NCI-H748 (cell line): ENCODE measurements around the gene CACNA1C.

Experiments used
- DNase-seq: peaks from one replicate; lab custom pipeline; 2025; ENCODE audit not compliant: unreplicated experiment; lab: John Stamatoyannopoulos, UW

Gene CACNA1C

DNA sequence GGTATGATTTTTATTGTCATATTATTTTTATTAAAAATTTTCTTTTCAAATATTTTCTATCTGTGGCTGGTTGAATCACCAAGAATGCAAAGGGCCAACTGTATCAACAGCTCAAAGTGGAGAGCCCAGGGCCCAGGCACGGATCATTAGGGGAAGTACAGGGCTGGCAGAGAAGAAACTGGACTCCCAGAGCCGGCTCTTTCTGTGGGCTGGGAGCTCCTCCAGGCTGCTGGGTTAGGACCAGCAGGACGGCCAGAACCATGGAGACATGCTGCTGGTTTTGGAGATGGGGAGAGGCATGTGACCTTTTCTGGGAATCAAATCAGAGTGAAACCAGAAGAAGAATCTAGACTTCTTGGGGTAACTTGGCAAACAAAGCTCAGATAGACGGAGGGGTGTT is 220.5 kb downstream of the CACNA1C start:
- no peak for DNase-seq

DNA sequence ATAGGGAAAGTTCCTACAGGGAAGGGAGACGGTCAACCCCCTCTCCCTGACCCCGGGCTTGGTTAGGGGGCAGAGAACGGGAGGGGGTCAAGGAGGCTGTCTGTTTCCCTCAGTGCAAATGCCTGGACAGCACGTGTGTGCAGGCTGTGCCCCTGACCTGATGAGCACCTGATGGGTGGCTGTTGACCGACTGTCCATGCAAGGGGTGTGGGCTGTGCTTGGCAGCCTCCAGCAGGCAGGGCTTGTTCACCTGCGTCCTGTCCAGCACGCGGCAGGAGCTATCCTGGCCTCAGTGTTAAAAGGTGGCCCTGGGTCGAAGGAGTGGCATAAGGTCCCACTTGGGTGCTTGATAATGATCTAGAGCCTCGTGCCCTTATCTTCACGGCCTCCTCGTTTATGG is 221.0 kb downstream of the CACNA1C start:
- DNase-seq: no peak

DNA sequence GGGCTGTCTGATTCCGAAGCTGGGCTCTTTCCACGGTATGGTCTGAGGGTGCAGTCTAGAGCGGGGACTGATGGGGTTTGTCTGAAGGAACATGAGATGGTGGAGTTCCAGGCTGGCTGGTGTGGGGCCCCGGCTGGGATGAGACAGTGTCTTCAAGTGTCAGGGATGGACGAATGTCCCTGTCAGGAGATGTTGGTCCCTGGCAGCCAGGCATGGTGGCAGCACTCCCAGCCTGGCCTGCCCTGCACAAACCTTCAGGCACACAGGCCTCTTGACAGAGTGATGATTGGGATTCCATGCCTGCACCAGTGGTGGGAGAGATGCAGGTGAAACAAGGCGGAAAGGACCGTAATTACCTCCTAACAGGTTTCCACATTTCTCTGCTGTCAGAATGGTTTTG is 221.9 kb downstream of the CACNA1C start:
- no peak for DNase-seq

DNA sequence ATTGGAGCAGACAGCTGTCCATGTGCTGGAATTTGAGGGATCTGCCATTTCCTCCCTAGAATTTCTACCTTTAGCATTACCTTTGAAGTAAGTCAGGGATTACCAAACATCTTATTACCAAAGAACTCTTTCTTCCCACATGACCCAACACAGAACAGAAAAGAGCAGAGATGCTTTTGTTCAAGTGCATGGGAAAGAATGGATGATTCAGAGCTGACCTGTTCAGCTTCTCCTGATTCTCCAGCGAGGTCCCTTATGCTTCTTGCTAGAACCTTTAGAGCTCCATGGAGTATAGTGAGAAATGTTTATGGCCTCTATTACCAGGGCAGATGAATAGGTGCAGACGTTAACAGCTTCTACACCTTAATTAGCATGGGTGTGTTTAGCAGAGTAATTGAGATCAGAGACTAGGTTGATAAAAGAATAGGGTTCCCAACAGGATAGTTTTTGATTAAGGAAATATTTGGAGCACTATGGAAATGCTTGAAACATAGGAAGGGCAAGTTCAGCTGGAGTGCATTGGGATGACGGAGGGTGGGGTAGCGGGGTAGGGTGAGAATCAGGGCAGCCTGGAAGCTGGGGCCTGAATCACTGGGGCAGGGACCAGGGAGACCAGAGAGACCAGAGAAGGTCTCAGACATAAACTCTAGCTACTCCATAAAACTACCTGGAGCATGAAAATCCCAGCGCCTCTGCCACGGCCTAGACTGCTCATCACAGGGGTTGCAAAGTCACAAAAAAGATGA is 223.7 kb downstream of the CACNA1C start:
- no peak for DNase-seq

DNA sequence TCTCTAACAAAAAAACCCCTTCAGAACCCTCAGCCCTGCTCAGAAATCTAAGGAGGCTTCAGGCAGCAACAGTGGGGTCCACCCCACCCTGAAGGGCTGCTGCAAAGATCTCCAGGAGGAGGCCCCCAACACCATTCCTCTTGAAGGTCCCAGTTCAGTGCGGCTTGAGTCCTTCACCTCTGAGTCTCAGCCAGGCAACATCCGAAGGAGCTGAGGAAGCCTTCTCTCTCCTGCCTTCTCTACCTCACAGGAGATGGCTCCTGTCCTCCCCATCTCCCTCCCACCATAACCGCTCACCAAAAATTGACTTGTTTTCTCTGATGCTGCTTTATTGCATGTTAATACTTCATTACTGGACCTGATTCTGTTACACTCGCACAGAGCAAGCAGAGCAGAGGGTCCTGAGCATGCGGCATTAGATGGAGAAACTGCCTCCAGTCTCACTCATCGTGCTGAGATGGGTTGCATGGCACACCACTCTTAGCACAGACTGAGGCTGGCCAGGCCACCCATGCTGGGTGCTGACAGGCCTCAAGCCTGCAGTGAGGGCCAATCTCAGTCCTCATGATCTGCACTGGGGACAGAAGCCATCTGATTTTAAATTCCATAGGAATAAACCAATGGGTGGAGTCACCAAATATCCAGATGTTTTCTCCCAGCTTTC is 224.8 kb downstream of the CACNA1C start:
- DNase-seq: no peak

DNA sequence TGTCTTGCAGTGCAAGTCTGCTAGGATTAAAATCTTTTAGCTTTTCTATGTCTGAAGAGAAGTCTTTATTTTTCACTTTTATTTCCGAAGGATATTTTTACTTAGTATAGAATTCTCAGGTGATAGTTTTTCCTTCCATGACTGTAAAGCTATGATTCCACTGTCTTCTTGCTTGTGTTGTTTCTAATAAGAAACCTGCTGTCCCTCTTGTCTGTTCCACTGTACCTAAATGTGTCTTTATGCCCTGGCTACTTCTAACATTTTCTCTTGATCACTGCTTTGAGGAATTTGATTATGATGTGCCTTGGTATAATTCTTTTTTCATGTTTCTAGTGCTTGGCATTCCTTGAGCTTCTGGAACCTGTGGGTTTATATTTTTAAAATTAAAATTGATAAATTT is 228.7 kb downstream of the CACNA1C start:
- no peak for DNase-seq

DNA sequence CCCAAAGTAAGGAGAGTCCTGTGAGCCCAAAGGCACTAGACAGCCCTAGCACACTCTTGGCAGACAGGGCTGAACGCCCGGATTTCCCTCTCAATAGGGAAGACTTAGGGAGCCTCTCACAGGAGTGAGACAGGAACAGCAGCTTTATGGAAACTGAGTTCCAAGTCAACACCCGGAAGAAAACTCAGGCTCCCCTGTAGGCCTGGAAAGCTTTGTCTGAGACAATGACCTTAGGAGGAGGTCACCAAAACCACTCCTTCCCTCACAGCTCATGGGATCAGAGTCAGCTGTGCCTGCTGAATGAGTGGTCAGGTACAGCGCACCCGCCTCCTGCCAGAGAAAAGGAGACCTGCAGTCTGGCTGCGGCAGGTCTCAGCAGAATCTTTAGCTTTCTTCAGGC is 229.5 kb downstream of the CACNA1C start:
- DNase-seq: peak; percentile 10

DNA sequence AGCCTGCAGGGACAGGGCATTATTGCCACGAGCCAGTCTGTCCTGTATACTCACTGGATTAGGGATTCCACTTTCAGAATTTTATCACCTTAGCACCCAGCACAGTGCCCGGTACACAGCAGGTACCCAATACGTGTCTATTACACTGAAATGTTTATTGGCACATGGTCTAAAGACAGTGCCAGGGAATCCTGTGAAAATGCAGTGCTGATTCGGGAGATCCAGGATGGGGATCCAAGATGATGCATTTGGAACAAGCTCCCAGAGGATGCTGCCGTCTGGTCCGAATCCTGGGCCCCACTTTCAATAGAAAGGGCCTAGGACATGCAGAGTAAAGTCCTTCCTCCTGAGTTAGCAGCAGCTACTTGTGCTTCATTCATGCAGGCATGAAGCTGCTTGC is 230.7 kb downstream of the CACNA1C start:
- no peak for DNase-seq

DNA sequence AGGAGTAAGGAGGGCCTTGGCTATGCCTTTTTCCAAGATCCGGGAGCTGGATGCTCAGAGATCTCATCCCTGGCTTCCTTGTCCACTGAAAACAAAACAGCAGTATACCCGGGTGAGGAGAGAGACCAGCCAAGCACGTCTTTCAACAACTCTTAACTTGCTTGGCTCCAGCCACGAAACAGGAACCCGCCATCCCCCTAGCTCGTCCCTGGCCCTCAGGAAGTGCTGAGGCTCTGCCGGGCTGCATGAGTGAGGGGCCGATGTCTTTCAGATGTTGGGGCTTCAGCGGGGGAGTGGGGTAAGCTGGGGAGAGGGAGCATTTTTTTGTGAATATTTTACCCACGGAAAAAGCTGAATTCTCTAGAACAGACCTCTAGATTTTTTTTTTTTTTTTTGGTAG is 231.1 kb downstream of the CACNA1C start:
- no peak for DNase-seq

DNA sequence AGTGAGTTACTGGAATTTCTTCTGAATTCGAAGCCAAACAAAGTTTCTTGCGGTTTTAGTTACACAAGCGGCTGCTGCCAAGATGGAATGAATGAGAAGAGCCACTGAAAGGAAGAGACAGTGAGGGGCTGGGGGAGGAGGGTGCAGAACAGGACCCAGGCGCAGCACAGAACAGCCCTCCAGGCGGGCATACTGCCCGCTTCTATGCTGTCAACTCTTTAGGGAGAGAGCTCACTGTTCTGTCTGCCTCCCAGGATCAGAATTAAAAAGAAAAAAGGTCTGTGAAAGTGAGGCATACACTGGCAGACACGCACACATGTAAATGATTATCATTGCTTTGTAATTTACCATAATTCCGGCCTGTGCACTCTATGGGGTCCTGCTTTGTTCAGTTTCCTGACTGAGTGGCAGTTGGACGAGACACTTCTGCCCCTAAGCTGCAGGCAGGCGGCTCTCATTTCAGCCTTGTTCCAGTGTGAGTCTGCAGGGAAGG is 231.6 kb downstream of the CACNA1C start:
- peak; percentile 59 for DNase-seq

DNA sequence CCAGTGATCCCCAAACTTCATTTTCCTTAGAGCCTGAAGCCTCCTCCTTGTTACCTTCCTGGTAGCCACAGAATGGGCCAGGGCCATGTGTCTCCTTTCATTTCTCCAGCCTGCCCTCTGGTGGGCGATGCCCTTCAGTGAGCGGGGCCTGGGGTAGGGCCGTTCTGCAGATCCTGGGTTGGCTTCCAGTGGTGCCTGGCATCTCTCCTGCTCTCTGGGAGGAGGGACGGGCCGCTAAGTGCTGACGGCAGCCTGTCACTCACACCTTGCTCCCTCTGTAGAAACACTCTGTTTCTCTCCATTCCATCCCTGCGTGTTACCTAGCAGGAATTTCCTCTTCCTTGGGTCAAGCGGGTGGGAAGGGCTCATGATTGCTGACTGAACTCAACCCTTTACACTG is 232.1 kb downstream of the CACNA1C start:
- peak; percentile 71 for DNase-seq

DNA sequence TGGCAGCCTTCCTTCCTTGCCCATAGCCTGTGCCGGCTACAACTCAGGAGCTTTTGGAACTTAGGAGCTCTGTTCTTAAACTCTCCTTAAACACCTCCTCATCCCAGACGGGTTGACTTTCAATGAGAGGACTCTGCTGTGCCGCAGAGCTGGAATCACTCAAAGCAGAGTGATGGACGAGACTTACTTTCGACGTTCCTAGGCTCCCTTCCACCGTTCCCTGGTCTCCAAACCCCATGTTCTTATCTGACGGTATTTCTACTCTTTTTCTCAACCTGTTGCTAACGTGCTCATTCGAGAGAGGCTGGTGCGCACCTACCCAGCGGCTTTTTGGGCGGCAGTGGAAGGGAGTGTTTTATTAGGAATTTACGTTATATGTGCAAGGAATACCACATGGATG is 232.7 kb downstream of the CACNA1C start:
- no peak for DNase-seq

DNA sequence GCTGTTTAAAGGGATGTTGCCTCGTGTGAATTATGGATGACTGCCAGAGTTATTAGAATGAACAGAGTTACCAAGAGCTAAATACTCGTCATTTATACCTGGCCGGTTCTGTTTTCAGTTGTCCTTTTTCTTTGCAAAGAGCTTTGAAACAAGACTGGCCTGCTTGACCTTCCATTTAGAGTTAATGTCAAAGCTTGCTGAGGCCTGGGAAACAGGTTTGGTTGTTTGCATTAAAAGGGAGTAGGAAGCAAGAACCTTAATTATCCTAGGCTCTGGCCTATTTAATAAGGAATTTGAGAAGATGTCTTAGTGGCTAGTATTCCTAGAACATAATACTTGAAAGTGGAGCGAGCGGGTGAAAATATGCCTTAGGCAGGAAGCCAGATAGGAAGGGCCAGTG is 233.3 kb downstream of the CACNA1C start:
- DNase-seq: no peak

DNA sequence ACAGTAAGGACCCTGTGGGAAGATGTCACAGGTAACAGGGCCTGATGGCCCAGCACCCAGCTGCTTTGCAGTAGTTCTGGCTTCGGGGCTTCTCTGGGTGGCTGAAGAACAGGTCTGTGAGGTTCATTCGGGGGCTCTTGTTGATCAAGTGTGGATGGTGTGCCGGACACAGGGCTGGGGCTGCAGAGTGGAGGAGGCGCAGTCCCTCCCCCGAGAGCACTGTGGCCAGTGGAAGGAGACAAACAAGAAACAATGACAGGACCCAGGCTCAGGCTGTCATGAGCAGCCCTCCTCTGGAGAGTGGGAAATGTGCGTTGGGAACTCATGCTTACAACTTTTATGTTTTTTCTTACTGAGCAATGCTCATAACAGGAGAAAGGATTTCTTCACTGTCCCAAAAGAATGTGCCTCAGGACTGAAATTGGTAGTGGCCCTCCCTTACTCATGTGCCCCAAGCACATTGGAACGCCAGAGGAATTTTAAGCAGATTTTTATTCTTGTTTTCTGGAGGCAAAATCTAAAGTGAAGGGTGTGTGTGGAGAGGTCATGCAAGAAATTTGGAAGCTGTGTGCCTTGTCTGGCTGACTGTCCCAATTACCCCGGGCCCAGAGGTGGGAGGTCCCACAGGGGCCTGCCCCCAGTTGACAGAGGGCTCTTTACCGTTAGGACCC is 233.8 kb downstream of the CACNA1C start:
- no peak for DNase-seq

DNA sequence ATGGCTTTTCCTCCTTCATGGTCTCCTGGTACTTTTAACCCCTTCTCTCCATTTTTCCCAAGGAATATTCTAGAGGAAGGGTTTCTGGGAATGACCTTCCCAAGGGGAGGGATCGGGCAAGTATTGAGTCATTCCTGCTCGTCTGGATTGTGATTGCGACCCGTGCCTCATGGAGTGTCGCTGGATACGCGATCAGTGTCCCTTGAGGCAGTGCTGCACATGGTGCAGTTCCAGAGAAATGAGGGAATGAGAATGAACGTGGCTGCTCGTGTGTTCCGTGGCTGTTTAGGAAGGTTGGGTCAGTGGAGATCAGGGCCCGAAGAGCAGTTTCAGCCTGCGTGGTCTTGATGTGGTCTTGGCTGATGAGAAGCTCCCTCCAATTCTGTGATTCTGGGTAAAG is 234.4 kb downstream of the CACNA1C start:
- DNase-seq: no peak

DNA sequence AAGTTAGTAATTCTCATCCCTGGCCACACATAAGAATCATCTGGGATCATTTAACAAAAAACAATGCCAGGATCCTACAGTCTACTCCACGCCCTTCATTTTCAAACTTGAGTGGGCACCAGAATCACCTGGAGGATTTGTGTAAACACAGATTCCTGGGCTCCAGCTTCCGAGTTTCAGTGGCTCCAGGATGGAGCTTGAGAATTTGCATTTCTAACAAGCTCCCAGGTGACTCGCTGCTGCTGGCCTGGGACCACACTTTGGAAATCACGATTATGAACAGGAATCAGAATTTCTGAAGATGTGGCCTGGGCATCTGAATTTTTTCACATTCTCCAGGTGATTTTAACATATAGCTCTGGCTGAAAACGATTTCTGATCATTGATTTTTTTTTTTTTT is 234.8 kb downstream of the CACNA1C start:
- no peak for DNase-seq

DNA sequence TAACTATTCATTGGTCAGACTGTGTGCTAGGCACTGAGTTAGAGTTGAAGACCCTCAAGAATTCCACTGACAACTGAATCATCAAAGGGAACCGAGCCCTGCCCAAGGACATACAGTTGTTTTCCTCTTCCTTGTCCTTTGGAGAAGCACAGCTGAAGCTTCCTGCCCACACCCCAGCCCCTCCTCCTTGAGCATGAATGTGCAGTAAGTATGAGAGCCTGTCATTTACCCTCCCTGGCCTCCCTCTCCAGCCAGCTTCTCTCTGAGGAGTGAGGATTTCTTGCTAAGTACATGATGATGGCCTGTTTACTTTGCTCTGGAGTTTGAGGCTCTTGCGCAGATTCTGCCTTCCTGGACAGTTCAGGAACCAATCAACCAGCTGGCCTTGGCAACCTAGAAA is 235.2 kb downstream of the CACNA1C start:
- no peak for DNase-seq

DNA sequence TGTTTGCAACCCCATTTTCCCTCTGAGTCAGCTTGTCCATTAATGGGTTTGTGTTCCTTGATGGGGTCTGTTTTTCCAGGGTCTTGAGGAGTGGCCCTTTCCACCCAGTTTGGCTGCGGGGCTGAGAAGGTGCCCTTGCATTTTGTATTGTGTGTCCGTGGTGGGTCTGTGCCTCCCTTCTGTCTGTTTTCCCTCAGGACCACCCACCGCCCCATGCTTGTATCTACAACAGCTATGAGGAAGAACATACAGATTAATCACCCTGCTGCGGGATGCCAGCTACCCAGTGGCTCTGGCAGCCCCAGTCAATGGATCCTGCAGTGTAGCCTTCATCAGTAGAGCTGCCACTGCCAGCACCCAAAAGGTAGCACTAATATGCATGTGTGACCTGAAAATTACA is 235.7 kb downstream of the CACNA1C start:
- DNase-seq: no peak

DNA sequence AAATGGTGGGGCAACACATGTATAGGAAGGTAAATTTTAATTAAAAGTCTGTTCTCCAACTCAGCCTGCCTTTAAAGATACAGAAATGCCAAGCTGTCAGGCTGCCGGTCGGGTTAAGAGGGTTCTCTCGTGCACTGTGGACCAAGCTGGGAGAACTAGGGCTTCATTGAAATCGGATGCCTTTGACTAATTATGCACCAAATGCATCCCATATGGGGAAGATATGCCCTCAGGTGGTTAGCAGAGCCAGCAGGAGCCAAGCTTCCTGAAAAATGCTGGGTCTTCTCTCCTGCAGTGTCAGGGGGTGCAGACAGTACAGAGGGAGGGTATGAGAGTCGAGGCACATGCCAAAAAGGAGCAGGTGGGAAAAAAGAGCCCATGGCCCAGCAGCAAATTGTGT is 236.1 kb downstream of the CACNA1C start:
- no peak for DNase-seq

DNA sequence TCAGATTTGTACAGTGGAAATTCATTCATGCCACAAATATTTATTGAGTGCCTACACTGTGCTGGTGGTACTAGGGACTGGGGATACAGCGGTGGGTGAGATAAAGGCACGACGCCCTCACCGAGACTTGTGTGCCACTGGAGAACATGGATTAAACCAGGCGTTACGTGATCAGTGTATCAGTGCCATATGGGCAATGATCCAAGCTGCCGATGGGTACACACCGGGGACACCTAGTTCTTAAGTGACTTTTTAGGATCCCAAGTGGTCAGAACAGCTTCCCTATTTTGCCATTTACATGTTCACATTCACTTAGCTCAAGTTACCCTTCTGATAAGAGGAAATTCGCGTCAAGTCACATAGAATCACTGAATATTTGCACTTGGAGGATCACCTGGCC is 236.7 kb downstream of the CACNA1C start:
- no peak for DNase-seq

DNA sequence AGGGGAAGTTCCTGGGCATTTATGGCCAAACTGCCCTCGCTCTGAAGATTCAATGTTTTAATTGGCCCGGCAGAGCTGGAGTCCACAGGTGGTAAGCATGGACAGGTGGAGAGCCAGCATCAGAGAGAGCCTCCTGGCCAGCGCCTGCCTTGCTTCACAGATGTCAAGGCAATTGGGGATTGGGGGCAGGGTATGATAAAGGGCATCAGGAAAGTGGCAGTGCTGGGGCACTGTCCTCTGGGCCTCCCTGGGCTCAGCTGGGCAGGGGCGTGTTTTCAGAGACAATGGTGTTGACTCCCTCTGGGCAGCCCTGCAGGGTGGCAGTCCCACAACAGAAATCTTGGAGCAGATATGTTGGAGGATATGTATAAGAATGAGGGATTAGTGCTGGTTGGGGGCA is 237.3 kb downstream of the CACNA1C start:
- no peak for DNase-seq

DNA sequence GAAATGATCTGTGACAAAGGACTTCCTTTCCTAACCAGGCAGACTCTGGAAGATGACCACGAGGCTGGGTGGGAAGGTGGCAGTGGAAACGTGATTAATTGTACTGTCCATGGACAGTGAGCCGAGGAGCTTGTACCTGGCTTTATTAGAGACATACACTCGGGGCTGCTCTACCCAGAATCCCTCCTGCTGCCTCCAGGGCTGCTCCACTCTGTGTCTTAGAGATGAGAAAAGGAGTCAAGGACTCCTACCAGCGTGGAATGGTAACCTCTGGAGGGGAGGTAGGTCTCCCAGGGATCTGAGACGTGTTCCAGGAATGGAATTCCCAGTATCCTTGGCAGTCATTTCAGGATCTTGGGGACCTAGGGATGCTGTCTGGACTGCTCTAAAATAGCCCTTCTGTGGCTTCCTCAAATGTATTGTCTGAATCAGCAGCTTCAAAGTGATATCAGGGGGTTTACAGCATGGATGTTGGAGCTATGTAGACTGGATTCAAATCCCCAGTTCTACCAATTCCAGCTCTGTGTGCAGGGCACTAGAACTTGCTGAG is 237.8 kb downstream of the CACNA1C start:
- DNase-seq: no peak
